Measurements from ENCODE around the gene PHC2.

Gene PHC2, protein sequence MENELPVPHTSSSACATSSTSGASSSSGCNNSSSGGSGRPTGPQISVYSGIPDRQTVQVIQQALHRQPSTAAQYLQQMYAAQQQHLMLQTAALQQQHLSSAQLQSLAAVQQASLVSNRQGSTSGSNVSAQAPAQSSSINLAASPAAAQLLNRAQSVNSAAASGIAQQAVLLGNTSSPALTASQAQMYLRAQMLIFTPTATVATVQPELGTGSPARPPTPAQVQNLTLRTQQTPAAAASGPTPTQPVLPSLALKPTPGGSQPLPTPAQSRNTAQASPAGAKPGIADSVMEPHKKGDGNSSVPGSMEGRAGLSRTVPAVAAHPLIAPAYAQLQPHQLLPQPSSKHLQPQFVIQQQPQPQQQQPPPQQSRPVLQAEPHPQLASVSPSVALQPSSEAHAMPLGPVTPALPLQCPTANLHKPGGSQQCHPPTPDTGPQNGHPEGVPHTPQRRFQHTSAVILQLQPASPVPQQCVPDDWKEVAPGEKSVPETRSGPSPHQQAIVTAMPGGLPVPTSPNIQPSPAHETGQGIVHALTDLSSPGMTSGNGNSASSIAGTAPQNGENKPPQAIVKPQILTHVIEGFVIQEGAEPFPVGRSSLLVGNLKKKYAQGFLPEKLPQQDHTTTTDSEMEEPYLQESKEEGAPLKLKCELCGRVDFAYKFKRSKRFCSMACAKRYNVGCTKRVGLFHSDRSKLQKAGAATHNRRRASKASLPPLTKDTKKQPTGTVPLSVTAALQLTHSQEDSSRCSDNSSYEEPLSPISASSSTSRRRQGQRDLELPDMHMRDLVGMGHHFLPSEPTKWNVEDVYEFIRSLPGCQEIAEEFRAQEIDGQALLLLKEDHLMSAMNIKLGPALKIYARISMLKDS

GRCh38 chr1:33430692-33431593 is at the start of gene PHC2:
Gene PHC2 (minus strand): TSS chr1:33431095. CDS start chr1:33375539, 55,556 bp downstream.
- TF ChIP-seq, protein P1, sequence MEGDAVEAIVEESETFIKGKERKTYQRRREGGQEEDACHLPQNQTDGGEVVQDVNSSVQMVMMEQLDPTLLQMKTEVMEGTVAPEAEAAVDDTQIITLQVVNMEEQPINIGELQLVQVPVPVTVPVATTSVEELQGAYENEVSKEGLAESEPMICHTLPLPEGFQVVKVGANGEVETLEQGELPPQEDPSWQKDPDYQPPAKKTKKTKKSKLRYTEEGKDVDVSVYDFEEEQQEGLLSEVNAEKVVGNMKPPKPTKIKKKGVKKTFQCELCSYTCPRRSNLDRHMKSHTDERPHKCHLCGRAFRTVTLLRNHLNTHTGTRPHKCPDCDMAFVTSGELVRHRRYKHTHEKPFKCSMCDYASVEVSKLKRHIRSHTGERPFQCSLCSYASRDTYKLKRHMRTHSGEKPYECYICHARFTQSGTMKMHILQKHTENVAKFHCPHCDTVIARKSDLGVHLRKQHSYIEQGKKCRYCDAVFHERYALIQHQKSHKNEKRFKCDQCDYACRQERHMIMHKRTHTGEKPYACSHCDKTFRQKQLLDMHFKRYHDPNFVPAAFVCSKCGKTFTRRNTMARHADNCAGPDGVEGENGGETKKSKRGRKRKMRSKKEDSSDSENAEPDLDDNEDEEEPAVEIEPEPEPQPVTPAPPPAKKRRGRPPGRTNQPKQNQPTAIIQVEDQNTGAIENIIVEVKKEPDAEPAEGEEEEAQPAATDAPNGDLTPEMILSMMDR (IDR thresholded peaks at IDR 0.05; ENCODE audit: insufficient read depth, missing control alignments) = no peak
- DNase-seq (ENCODE audit: insufficient read length, low spot score) (peak; percentile 91), FAIRE-seq (no peak)

DNA sequence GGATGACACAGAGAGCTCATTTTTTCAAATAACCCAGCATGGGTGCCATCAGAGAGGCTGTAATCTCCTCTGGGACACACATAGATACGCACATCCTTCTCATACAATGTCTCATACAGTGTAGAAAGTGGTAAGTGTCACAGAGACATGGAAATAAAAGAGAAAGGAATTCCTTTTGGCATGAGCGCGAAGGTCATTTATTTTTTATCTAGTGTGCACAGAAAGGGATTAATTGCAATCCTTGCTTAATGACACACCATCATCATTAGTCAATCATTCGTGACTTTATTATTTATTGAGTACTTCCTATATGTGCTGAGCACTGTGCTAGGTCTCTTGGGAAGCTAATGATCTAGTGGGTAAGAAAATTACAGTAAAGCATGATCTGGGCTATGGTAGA is 46.6 kb upstream of the PHC2 start:
- TF ChIP-seq, protein P1 (IDR thresholded peaks at IDR 0.05; ENCODE audit: insufficient read depth, missing control alignments) = no peak
- no peak for FAIRE-seq
- DNase-seq (ENCODE audit: insufficient read length, low spot score) = no peak

DNA sequence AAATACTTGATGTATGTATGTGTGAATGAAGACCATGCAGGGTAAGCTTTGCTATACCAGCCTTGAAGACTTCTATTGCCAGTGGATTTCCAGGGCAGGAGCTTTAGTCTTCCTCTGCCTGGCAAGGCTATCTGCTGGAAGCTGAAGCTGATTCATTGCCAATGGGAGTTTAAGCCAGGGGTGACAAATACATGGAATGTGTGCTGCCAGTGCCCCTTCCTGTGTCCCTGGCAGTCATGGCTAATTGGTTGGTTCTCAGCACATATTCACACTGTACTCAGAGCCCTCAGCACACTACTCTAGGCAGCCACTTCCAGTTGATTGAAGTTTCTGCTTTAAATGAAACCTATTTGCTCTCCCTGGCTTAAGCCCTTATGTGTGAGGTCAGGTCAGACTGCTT is 43.0 kb upstream of the PHC2 start:
- DNase-seq (ENCODE audit: insufficient read length, low spot score) (no peak), FAIRE-seq (no peak)
- TF ChIP-seq, protein P1 (IDR thresholded peaks at IDR 0.05; ENCODE audit: insufficient read depth, missing control alignments) = no peak

GRCh38 chr1:33472269-33472980 is 41.5 kb upstream of the PHC2 start, which contains the start of gene ZSCAN20:
Gene ZSCAN20 (plus strand): TSS chr1:33472645. CDS start chr1:33479289, 6,644 bp downstream.
- TF ChIP-seq, protein P1 (IDR thresholded peaks at IDR 0.05; ENCODE audit: insufficient read depth, missing control alignments) = no peak
- peak; percentile 52 for DNase-seq (ENCODE audit: insufficient read length, low spot score)
- no peak for FAIRE-seq

DNA sequence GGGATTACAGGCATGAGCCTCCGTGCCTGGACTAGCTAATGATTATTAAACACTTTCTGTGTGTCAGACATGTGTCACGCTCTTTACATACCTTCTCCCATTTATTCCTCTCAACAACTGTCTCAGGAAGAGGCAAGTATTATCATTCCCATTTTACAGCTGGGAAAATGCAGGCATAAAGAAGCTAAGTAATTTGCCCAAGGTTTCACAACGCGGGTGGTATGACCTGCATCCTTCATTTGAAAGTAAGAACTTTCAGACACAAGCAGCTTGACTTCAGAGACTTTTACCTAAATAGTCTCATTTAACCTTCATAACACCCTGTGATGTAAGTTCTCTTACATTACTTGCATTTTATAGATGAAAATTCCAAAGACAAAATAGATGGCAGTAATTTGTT is 40.5 kb upstream of the PHC2 start:
- FAIRE-seq = no peak
- TF ChIP-seq, protein P1 (IDR thresholded peaks at IDR 0.05; ENCODE audit: insufficient read depth, missing control alignments) = no peak
- DNase-seq (ENCODE audit: insufficient read length, low spot score) = no peak

DNA sequence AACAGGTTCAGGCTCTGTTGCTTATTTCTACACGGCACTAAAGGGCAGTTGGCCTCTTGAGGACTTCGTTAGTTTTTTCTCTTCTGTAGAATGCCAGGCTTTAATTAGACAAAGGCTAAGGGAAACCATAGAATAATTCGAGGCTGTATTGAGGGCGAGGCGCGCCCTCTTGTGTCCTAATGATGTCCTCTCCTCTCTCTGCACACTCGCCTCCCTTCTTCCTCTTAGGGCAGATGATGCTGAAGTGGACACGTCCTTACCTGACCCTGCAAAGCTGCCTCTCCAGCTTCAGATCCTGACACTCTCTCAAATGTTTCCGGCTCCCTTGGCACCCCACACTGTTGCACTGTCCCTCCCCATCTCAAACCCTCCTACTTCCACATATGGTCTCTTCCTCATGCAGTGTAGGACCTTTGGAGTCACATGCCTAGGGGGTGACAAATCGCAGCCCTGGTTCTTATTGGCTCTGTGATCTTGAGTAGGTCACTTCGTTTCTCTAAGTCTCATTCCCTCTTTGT is 39.7 kb upstream of the PHC2 start:
- no peak for FAIRE-seq
- DNase-seq (ENCODE audit: insufficient read length, low spot score) = peak; percentile 72
- TF ChIP-seq, protein P1 (IDR thresholded peaks at IDR 0.05; ENCODE audit: insufficient read depth, missing control alignments) = peak; percentile 93

Data from D721Med (cell line).